Measurements from ENCODE around the gene UCHL3. TPM values are rescaled to one million over a fixed set of nuclear protein-coding genes. Genes with fewer than 3 reads are reported as not detected.

UCHL3 gene
- total and polyA plus RNA-seq, 9 of the 15 experiments (the other 6 are each of a cell fraction or from before 2014, with no cell fraction given) = 42.2 to 112 (median 85.4) TPM

- H3K9me3 ChIP-seq (replicated peaks; ENCODE audit: control insufficient read depth, insufficient read depth, low read depth, low read length) = no peaks in the 10 kb centered on the region
- no peaks in the 10 kb centered on the region for H3K27me3 ChIP-seq (ENCODE audit: control insufficient read depth in 2 of 2, insufficient read depth in 2 of 2, low read length in 2 of 2)
- no peak overlapping the region for H3K27ac ChIP-seq (ENCODE audit: extremely low read depth, low read depth, low read length)
- H2AFZ ChIP-seq (ENCODE audit: low read depth, low read length) = no peak overlapping the region
- H4K20me1 ChIP-seq (replicated peaks; ENCODE audit: control insufficient read depth, insufficient read depth, low read length) = no peaks in the 10 kb centered on the region
- H3K4me1 ChIP-seq (replicated peaks in 1 of 2; ENCODE audit: control insufficient read depth in 2 of 2, insufficient read depth in 2 of 2, low read length in 2 of 2) = no peaks in the 10 kb centered on the region
- DNase-seq (ENCODE audit: extremely low read depth in 1 of 4, low spot score in 3 of 4) (no peak), FAIRE-seq (no peak), ATAC-seq (no peak)
- in situ Hi-C loops (cut with MboI) = no loop called here
- 32% methylated on average over 4 of the region's 4 CpGs for WGBS (ENCODE audit: insufficient coverage, low coverage, missing lambda C conversion rate)
- CTCF ChIA-PET (ENCODE audit: low intra/inter-chr PET ratio) = no interaction called here
- H3K9me1 ChIP-seq (ENCODE audit: control insufficient read depth, insufficient read depth, low read length) = no peaks in the 10 kb centered on the region
- POLR2A ChIA-PET = interaction anchor here (0.6 kb wide), 1 partner anchor 1698 kb away, joined by 4 read pairs; no protein-coding TSS in a partner anchor
- intact Hi-C loops (cut with micrococcal nuclease) = no loop called here
- H3K36me3 ChIP-seq (ENCODE audit: control insufficient read depth, insufficient read depth, low read length) = no peaks in the 10 kb centered on the region
- H3K9ac ChIP-seq (ENCODE audit: insufficient read depth in 1 of 2, low read depth in 2 of 2, low read length in 2 of 2) = no peak overlapping the region
- no peaks in the 10 kb centered on the region for H3K79me2 ChIP-seq (ENCODE audit: control insufficient read depth, insufficient read depth, low read length)
- BruUV-seq (replicated peaks) = no TSS peak
- no peak overlapping the region for H3K4me2 ChIP-seq (ENCODE audit: insufficient read depth, low read length)
- no peak overlapping the region for H3K4me3 ChIP-seq
- no peak for TF ChIP-seq ARID2 (IDR thresholded peaks at IDR 0.05)
- no peak for TF ChIP-seq EHMT2 (IDR thresholded peaks at IDR 0.05)
- TF ChIP-seq CC2D1A (IDR thresholded peaks at IDR 0.05) = no peak
- TF ChIP-seq ZNF384 (IDR thresholded peaks at IDR 0.05; ENCODE audit: low read depth, low read length) = no peak
- no peak for TF ChIP-seq SMC3 (conservative IDR thresholded peaks at IDR 0.05; ENCODE audit: insufficient read depth, low read depth, low read length)
- TF ChIP-seq JUNB (CRISPR knock-in tag; conservative IDR thresholded peaks at IDR 0.05) = no peak
- TF ChIP-seq ZNF785 (CRISPR knock-in tag; IDR thresholded peaks at IDR 0.05) = no peak
- TF ChIP-seq NONO (IDR thresholded peaks at IDR 0.05; ENCODE audit: low read depth in 2 of 2, low read length in 1 of 2) = no peak
- no peak for TF ChIP-seq POLR2G (IDR thresholded peaks at IDR 0.05; ENCODE audit: low read depth, low read length)
- TF ChIP-seq ZBTB40 (IDR thresholded peaks at IDR 0.05) = no peak
- TF ChIP-seq ZBTB40 (CRISPR knock-in tag; IDR thresholded peaks at IDR 0.05) = no peak
- TF ChIP-seq ZNF282 (CRISPR knock-in tag; IDR thresholded peaks at IDR 0.05) = no peak
- no peak for TF ChIP-seq GABPB1 (CRISPR knock-in tag; IDR thresholded peaks at IDR 0.05)
- no peak for TF ChIP-seq NCOA1 (IDR thresholded peaks at IDR 0.05; ENCODE audit: low read depth)
- TF ChIP-seq ZNF507 (tag; conservative IDR thresholded peaks at IDR 0.05) = no peak
- no peak for TF ChIP-seq PHB (CRISPR knock-in tag; IDR thresholded peaks at IDR 0.05)
Observed at GRCh38 chr13:75628801-75629200, 79.2 kb downstream of the UCHL3 start.

Measured in K562 (cell line).